Measurements from ENCODE around the gene KRTAP4-9.
"Not testable (repeated sequence)": the region's sequence is repeated elsewhere in the genome, so short reads cannot be mapped to it uniquely, and the experiment has no call there.

Gene KRTAP4-9

GRCh38 chr17:41105347-41105746 is at the start of gene KRTAP4-9:
KRTAP4-9 (plus strand) TSS chr17:41105389; CDS start chr17:41105389, 0 bp downstream.
- not testable (repeated sequence) for DNase-seq (ENCODE audit: low read depth)

GRCh38 chr17:41057547-41057946 is 47.6 kb upstream of the KRTAP4-9 start:
- no peak for DNase-seq (ENCODE audit: low read depth)

GRCh38 chr17:41058741-41059140 is 46.4 kb upstream of the KRTAP4-9 start:
- DNase-seq (ENCODE audit: low read depth) = no peak

GRCh38 chr17:41059276-41060051 is 45.7 kb upstream of the KRTAP4-9 start:
- not testable (repeated sequence) for DNase-seq (ENCODE audit: low read depth)

- no peak for DNase-seq (ENCODE audit: low read depth)
These were observed 45.1 kb upstream of the KRTAP4-9 start, which contains the start of gene KRTAP2-3 for GRCh38 chr17:41060052-41060604. KRTAP2-3 (minus strand) TSS chr17:41060114; CDS start chr17:41060050, 64 bp downstream.

- DNase-seq (ENCODE audit: low read depth) = no peak
These were observed 43.2 kb upstream of the KRTAP4-9 start for GRCh38 chr17:41061964-41062363.

GRCh38 chr17:41063449-41063848 is 41.7 kb upstream of the KRTAP4-9 start:
- DNase-seq (ENCODE audit: low read depth) = no peak

- no peak for DNase-seq (ENCODE audit: low read depth)
These were observed 40.9 kb upstream of the KRTAP4-9 start for GRCh38 chr17:41064301-41064700.

- not testable (repeated sequence) for DNase-seq (ENCODE audit: low read depth)
These were observed 40.0 kb upstream of the KRTAP4-9 start for GRCh38 chr17:41065016-41065689.

- DNase-seq (ENCODE audit: low read depth) = no peak
These were observed 39.2 kb upstream of the KRTAP4-9 start, which contains the start of gene KRTAP2-4 for GRCh38 chr17:41065829-41066624. KRTAP2-4 (minus strand) TSS chr17:41065879; CDS start chr17:41065845, 34 bp downstream.

- DNase-seq (ENCODE audit: low read depth) = no peak
These were observed 37.9 kb upstream of the KRTAP4-9 start for GRCh38 chr17:41067281-41067680.

- DNase-seq (ENCODE audit: low read depth) = no peak
These were observed 36.2 kb upstream of the KRTAP4-9 start for GRCh38 chr17:41069031-41069430.

- DNase-seq (ENCODE audit: low read depth) = no peak
These were observed 33.4 kb upstream of the KRTAP4-9 start for GRCh38 chr17:41071606-41072360.

GRCh38 chr17:41073676-41074075 is 31.5 kb upstream of the KRTAP4-9 start:
- DNase-seq (ENCODE audit: low read depth) = no peak

- no peak for DNase-seq (ENCODE audit: low read depth)
These were observed 28.4 kb upstream of the KRTAP4-9 start for GRCh38 chr17:41076788-41077187.

- no peak for DNase-seq (ENCODE audit: low read depth)
These were observed 22.6 kb upstream of the KRTAP4-9 start for GRCh38 chr17:41082626-41083025.

- not testable (repeated sequence) for DNase-seq (ENCODE audit: low read depth)
These were observed 21.8 kb upstream of the KRTAP4-9 start for GRCh38 chr17:41083427-41083826.

- DNase-seq (ENCODE audit: low read depth) = not testable (repeated sequence)
These were observed 20.9 kb upstream of the KRTAP4-9 start, which contains the start of gene KRTAP4-7 for GRCh38 chr17:41084100-41084856. KRTAP4-7 (plus strand) TSS chr17:41084150; CDS start chr17:41084207, 57 bp downstream.

- not testable (repeated sequence) for DNase-seq (ENCODE audit: low read depth)
These were observed 16.3 kb upstream of the KRTAP4-9 start for GRCh38 chr17:41088760-41089352.

- DNase-seq (ENCODE audit: low read depth) = no peak
These were observed 9.1 kb upstream of the KRTAP4-9 start for GRCh38 chr17:41096055-41096454.

All from activated T-cell treated with anti-CD3 and anti-CD28 coated beads for 1 hour (primary cell).